Measurements from ENCODE around the gene SLC45A1. TPM values are rescaled to one million over a fixed set of nuclear protein-coding genes. Genes with fewer than 3 reads are reported as not detected.

The SLC45A1 gene
- total RNA-seq, 2 donors from 2014 or later: 4.3 to 5.2 TPM

GRCh38 chr1:8390707-8391106 is 72.8 kb downstream of the SLC45A1 start:
- Histone ChIP-seq H3K36me3 (no peaks in the 10 kb centered on the region), H3K9me3 (no peaks in the 10 kb centered on the region), H3K27me3 (replicated peaks; ENCODE audit: insufficient read depth) (no peaks in the 10 kb centered on the region), H3K4me1 (replicated peaks) (peaks cover 18% of the 10 kb centered on the region), H3K27ac (no peak overlapping the region), H3K4me3 (no peak overlapping the region)
- 78% methylated on average over 4 of the region's 4 CpGs for WGBS
- no peak for DNase-seq (ENCODE audit: low spot score)
- TF ChIP-seq CTCF (IDR thresholded peaks at IDR 0.05) (no peak), POLR2A (IDR thresholded peaks at IDR 0.05) (no peak), POLR2AphosphoS5 (IDR thresholded peaks at IDR 0.05) (no peak)
- intact Hi-C loops (cut with DNase I): no loop called here

GRCh38 chr1:8392522-8392921 is 74.6 kb downstream of the SLC45A1 start:
- no peak overlapping the region for H3K4me3 ChIP-seq
- H3K4me1 ChIP-seq (replicated peaks): peaks cover 28% of the 10 kb centered on the region
- H3K27ac ChIP-seq: no peak overlapping the region
- TF ChIP-seq POLR2A (IDR thresholded peaks at IDR 0.05) (no peak), POLR2AphosphoS5 (IDR thresholded peaks at IDR 0.05) (no peak)
- H3K9me3 ChIP-seq: no peaks in the 10 kb centered on the region
- no peaks in the 10 kb centered on the region for H3K36me3 ChIP-seq
- intact Hi-C loops (cut with DNase I): no loop called here
- H3K27me3 ChIP-seq (replicated peaks; ENCODE audit: insufficient read depth): no peaks in the 10 kb centered on the region
- 67% methylated on average over 7 of the region's 7 CpGs for WGBS
- DNase-seq (ENCODE audit: low spot score): no peak

Small RNAs within 50 kb of the gene (small RNA-seq; reads per million reads assigned to genes)
- gene RF00019: 0 reads per million in 2 donors
- gene RNU6-991P: 0 reads per million in 2 donors

Measured in prostate gland (tissue), 2 donors.